Endodermal cell (in vitro differentiated cells): ENCODE data around the gene FYN. TPM values are rescaled to one million over a fixed set of nuclear protein-coding genes. Genes with fewer than 3 reads are reported as not detected.
A peak's percentile ranks its signal among the peaks of the same experiment; 100 is the strongest.

Experiments
- DNase-seq: peaks from one replicate; pipeline ENCODE4 v3.0.0-alpha.2; 2017
- H3K27ac ChIP-seq: 2 replicates; pipeline ENCODE4 v1.5.1; 2013; ENCODE audit warnings: mild to moderate bottlenecking, low read depth, low read length, moderate library complexity
- H3K27me3 ChIP-seq: 2 replicates; pipeline ENCODE4 v1.6.1; 2013; ENCODE audit warnings: mild to moderate bottlenecking, low read length, moderate library complexity; ENCODE audit not compliant: insufficient read depth, control insufficient read depth, poor library complexity, severe bottlenecking
- H3K36me3 ChIP-seq: 2 replicates; pipeline ENCODE4 v1.7.0; 2013; ENCODE audit warnings: mild to moderate bottlenecking, low read length, moderate library complexity; ENCODE audit not compliant: control insufficient read depth, insufficient read depth
- H3K4me1 ChIP-seq: one replicate; pipeline ENCODE4 v1.7.0; 2013; ENCODE audit warnings: low read length; ENCODE audit not compliant: control insufficient read depth, insufficient read depth
- H3K4me3 ChIP-seq: 2 replicates; pipeline ENCODE4 v1.5.1; 2013; ENCODE audit warnings: mild to moderate bottlenecking, low read length, moderate library complexity
- H3K9ac ChIP-seq: 2 replicates; pipeline ENCODE4 v1.6.1; 2013; ENCODE audit warnings: mild to moderate bottlenecking, low read length, moderate library complexity; ENCODE audit not compliant: poor library complexity, severe bottlenecking; ENCODE audit errors: extremely low read depth
- H3K9me3 ChIP-seq: 2 replicates; pipeline ENCODE4 v1.6.1; 2013; ENCODE audit warnings: mild to moderate bottlenecking, low read length, moderate library complexity; ENCODE audit not compliant: control insufficient read depth
- H3K27ac Mint-ChIP-seq: 2 replicates; pipeline ENCODE4 v1.8.0; 2020; ENCODE audit warnings: mixed read lengths
- H3K27me3 Mint-ChIP-seq: 2 replicates; pipeline ENCODE4 v1.8.0; 2021; ENCODE audit warnings: mild to moderate bottlenecking, mixed read lengths; ENCODE audit not compliant: insufficient read depth
- H3K36me3 Mint-ChIP-seq: 2 replicates; pipeline ENCODE4 v1.8.0; 2020; ENCODE audit warnings: low read depth, mixed read lengths
- H3K4me1 Mint-ChIP-seq: 2 replicates; pipeline ENCODE4 v1.8.0; 2020; ENCODE audit warnings: mixed read lengths
- H3K4me3 Mint-ChIP-seq: 2 replicates; pipeline ENCODE4 v1.8.0; 2020; ENCODE audit warnings: mild to moderate bottlenecking, moderate library complexity, mixed read lengths
- H3K9me3 Mint-ChIP-seq: 2 replicates; pipeline ENCODE4 v1.8.0; 2020; ENCODE audit warnings: mild to moderate bottlenecking, mixed read lengths
- CTCF ChIP-seq: fragments of 200-600 bp; sonication (generic); conservative IDR thresholded peaks from 2 replicates; pipeline ENCODE4 v1.5.0; 2021; ENCODE audit warnings: antibody characterized with exemption, mild to moderate bottlenecking
- WGBS, 2 experiments: methylation state at CpG; one replicate each; pipeline versions ENCODE4 v1.1.5 to v1.1.7; 2013; ENCODE audit warnings: missing lambda C conversion rate in 2 of 2, mixed read lengths in 1 of 2; ENCODE audit not compliant: insufficient coverage in 1 of 2, insufficient read length in 1 of 2; 5-methylcytosine and 5-hydroxymethylcytosine counted together
- total RNA-seq, 2 donors: library from RNA; stranded (reverse); fragmentation: NEBNext Ultra II Directional in 1 of 2; extraction: Animal tissue kit (Norgen Biotek cat#: 25700) in 1 of 2; gene quantifications; 2 replicates in 1 of 2; 3 replicates in 1 of 2; pipeline ENCODE4 v1.2.1, GENCODE V29; 2021

FYN gene
- total RNA-seq, 2 donors from 2014 or later = 70.0 to 96.4 TPM

- TF ChIP-seq CTCF = no peak
- Mint-ChIP-seq H3K27ac (no peak overlapping the region), H3K4me3 (no peak overlapping the region), H3K27me3 (no peaks in the 10 kb centered on the region), H3K4me1 (no peaks in the 10 kb centered on the region), H3K9me3 (peaks cover 5% of the 10 kb centered on the region), H3K36me3 (peaks cover 28% of the 10 kb centered on the region)
- no peak for DNase-seq
- Histone ChIP-seq H3K4me3 (no peak overlapping the region), H3K27me3 (no peaks in the 10 kb centered on the region), H3K9ac (no peak overlapping the region), H3K27ac (no peak overlapping the region), H3K4me1 (no peaks in the 10 kb centered on the region), H3K36me3 (peaks cover 9% of the 10 kb centered on the region), H3K9me3 (peaks cover 9% of the 10 kb centered on the region)
- WGBS, 2 experiments = 89 to 92% methylated on average over 2 to 5 of the region's 5 CpGs
These were observed 149.2 kb downstream of the FYN start for GRCh38 chr6:111724039-111724438.

GRCh38 chr6:111723412-111723970, 149.8 kb downstream of the FYN start:
- Histone ChIP-seq H3K36me3 (peaks cover 12% of the 10 kb centered on the region), H3K27me3 (no peaks in the 10 kb centered on the region)

GRCh38 chr6:111722179-111722731, 151.0 kb downstream of the FYN start:
- no peaks in the 10 kb centered on the region for H3K4me1 Mint-ChIP-seq
- DNase-seq = peak; percentile 30
- H3K27me3 Mint-ChIP-seq = no peaks in the 10 kb centered on the region
- Histone ChIP-seq H3K27me3 (no peaks in the 10 kb centered on the region), H3K27ac (no peak overlapping the region), H3K9ac (no peak overlapping the region), H3K36me3 (peaks cover 21% of the 10 kb centered on the region), H3K4me1 (no peaks in the 10 kb centered on the region), H3K4me3 (no peak overlapping the region), H3K9me3 (peaks cover 9% of the 10 kb centered on the region)
- WGBS, 2 experiments = 92 to 94% methylated on average over 2 to 3 of the region's 3 CpGs
- peaks cover 34% of the 10 kb centered on the region for H3K36me3 Mint-ChIP-seq
- no peak for TF ChIP-seq CTCF
- H3K9me3 Mint-ChIP-seq = peaks cover 5% of the 10 kb centered on the region
- H3K27ac Mint-ChIP-seq = no peak overlapping the region
- H3K4me3 Mint-ChIP-seq = no peak overlapping the region

More at GRCh38 chr6:111723412-111723970, 149.8 kb downstream of the FYN start:
- DNase-seq = no peak
- Histone ChIP-seq H3K9me3 (peaks cover 9% of the 10 kb centered on the region), H3K4me3 (no peak overlapping the region), H3K4me1 (no peaks in the 10 kb centered on the region), H3K27ac (no peak overlapping the region), H3K9ac (no peak overlapping the region)
- H3K9me3 Mint-ChIP-seq = peaks cover 5% of the 10 kb centered on the region
- no peaks in the 10 kb centered on the region for H3K4me1 Mint-ChIP-seq
- H3K27ac Mint-ChIP-seq = no peak overlapping the region
- peaks cover 33% of the 10 kb centered on the region for H3K36me3 Mint-ChIP-seq
- H3K4me3 Mint-ChIP-seq = no peak overlapping the region
- no peak for TF ChIP-seq CTCF
- WGBS, 2 experiments = 94 to 100% methylated on average over 6 to 7 of the region's 7 CpGs
- H3K27me3 Mint-ChIP-seq = no peaks in the 10 kb centered on the region
